ENCODE data around the gene LRRC71.

The LRRC71 gene

GRCh38 chr1:156908541-156908940 is 11.9 kb upstream of the LRRC71 start:
- TF ChIP-seq CTCF (IDR thresholded peaks at IDR 0.05; ENCODE audit: insufficient read depth, low read length, poor library complexity, severe bottlenecking), result no peak
- no peaks in the 10 kb centered on the region for H3K36me3 ChIP-seq (ENCODE audit: control insufficient read depth, insufficient read depth, low read length)
- H3K27me3 ChIP-seq (replicated peaks; ENCODE audit: control insufficient read depth, insufficient read depth, low read length), result no peaks in the 10 kb centered on the region; the same call in 1 of the 2 replicates
- DNase-seq (ENCODE audit: extremely low read depth, insufficient read length), result no peak
- no peak overlapping the region for H3K4me3 ChIP-seq (replicated peaks; ENCODE audit: low read depth, low read length)

GRCh38 chr1:156908955-156909354 is 11.5 kb upstream of the LRRC71 start:
- TF ChIP-seq CTCF (IDR thresholded peaks at IDR 0.05; ENCODE audit: insufficient read depth, low read length, poor library complexity, severe bottlenecking), result no peak
- DNase-seq (ENCODE audit: extremely low read depth, insufficient read length), result no peak
- H3K36me3 ChIP-seq (ENCODE audit: control insufficient read depth, insufficient read depth, low read length), result no peaks in the 10 kb centered on the region
- H3K4me3 ChIP-seq (replicated peaks; ENCODE audit: low read depth, low read length), result no peak overlapping the region
- H3K27me3 ChIP-seq (replicated peaks; ENCODE audit: control insufficient read depth, insufficient read depth, low read length), result no peaks in the 10 kb centered on the region; the same call in 1 of the 2 replicates

GRCh38 chr1:156909671-156910070 is 10.8 kb upstream of the LRRC71 start:
- no peak for TF ChIP-seq CTCF (IDR thresholded peaks at IDR 0.05; ENCODE audit: insufficient read depth, low read length, poor library complexity, severe bottlenecking)
- H3K27me3 ChIP-seq (replicated peaks; ENCODE audit: control insufficient read depth, insufficient read depth, low read length), result no peaks in the 10 kb centered on the region; the same call in none of the 2 replicates
- DNase-seq (ENCODE audit: extremely low read depth, insufficient read length), result no peak
- H3K4me3 ChIP-seq (replicated peaks; ENCODE audit: low read depth, low read length), result no peak overlapping the region
- H3K36me3 ChIP-seq (ENCODE audit: control insufficient read depth, insufficient read depth, low read length), result no peaks in the 10 kb centered on the region

GRCh38 chr1:156910309-156910782 is 10.1 kb upstream of the LRRC71 start:
- no peak overlapping the region for H3K4me3 ChIP-seq (replicated peaks; ENCODE audit: low read depth, low read length)
- no peaks in the 10 kb centered on the region for H3K36me3 ChIP-seq (ENCODE audit: control insufficient read depth, insufficient read depth, low read length)
- no peaks in the 10 kb centered on the region; the same call in none of the 2 replicates for H3K27me3 ChIP-seq (replicated peaks; ENCODE audit: control insufficient read depth, insufficient read depth, low read length)
- peak; percentile 97 for TF ChIP-seq CTCF (IDR thresholded peaks at IDR 0.05; ENCODE audit: insufficient read depth, low read length, poor library complexity, severe bottlenecking)
- DNase-seq (ENCODE audit: extremely low read depth, insufficient read length), result no peak

- Histone ChIP-seq H3K4me3 (replicated peaks; ENCODE audit: low read depth, low read length) (no peak overlapping the region), H3K27me3 (replicated peaks; ENCODE audit: control insufficient read depth, insufficient read depth, low read length) (no peaks in the 10 kb centered on the region; the same call in none of the 2 replicates), H3K36me3 (ENCODE audit: control insufficient read depth, insufficient read depth, low read length) (no peaks in the 10 kb centered on the region)
- TF ChIP-seq CTCF (IDR thresholded peaks at IDR 0.05; ENCODE audit: insufficient read depth, low read length, poor library complexity, severe bottlenecking), result no peak
- DNase-seq (ENCODE audit: extremely low read depth, insufficient read length), result no peak
Measured at GRCh38 chr1:156911577-156912298, 8.7 kb upstream of the LRRC71 start.
